Measurements from ENCODE around the gene FOXK2. TPM values are rescaled to one million over a fixed set of nuclear protein-coding genes. Genes with fewer than 3 reads are reported as not detected.

FOXK2 gene
- total RNA-seq, 1 experiment from 2014 or later = 72.0 TPM

- Histone ChIP-seq H3K23me2 (ENCODE audit: insufficient read length, low read depth, low read length, poor library complexity, severe bottlenecking) (no peaks in the 10 kb centered on the region), H3K14ac (ENCODE audit: insufficient read depth, low read length) (no peak overlapping the region), H3K18ac (ENCODE audit: insufficient read length, low read depth, low read length) (no peak overlapping the region), H2BK120ac (ENCODE audit: low read depth, low read length, poor library complexity, severe bottlenecking) (no peak overlapping the region), H2BK12ac (ENCODE audit: insufficient read length, low read depth, low read length) (no peak overlapping the region), H3K79me2 (ENCODE audit: insufficient read depth, low read length) (peaks cover 5% of the 10 kb centered on the region; the same call in 1 of the 2 replicates), H3K9me3 (ENCODE audit: control insufficient read depth, low read depth, low read length) (no peaks in the 10 kb centered on the region), H3T11ph (ENCODE audit: low read length) (no peak overlapping the region), H2BK15ac (ENCODE audit: low read depth, low read length) (no peak overlapping the region), H2BK5ac (ENCODE audit: insufficient read length, low read length) (no peak overlapping the region), H2AFZ (ENCODE audit: low read length) (no peak overlapping the region), H3K9ac (ENCODE audit: extremely low read depth, insufficient read length, low read length) (no peak overlapping the region), H2AK5ac (ENCODE audit: insufficient read length, low read length) (no peak overlapping the region), H3K27ac (ENCODE audit: insufficient read length, low read depth, low read length) (no peak overlapping the region), H3K4me2 (ENCODE audit: insufficient read depth, insufficient read length, low read length) (no peak overlapping the region), H3K23ac (ENCODE audit: insufficient read length, low read depth, low read length) (no peak overlapping the region), H4K20me1 (ENCODE audit: control insufficient read depth, insufficient read depth, insufficient read length) (peaks cover 2% of the 10 kb centered on the region), H4K91ac (ENCODE audit: insufficient read length, low read depth, low read length) (no peak overlapping the region), H3K4me1 (ENCODE audit: insufficient read depth, low read length) (no peaks in the 10 kb centered on the region), H4K5ac (ENCODE audit: insufficient read length, low read depth, low read length) (no peak overlapping the region), H3K27me3 (ENCODE audit: insufficient read depth, low read length) (no peaks in the 10 kb centered on the region), H2BK20ac (ENCODE audit: low read depth, low read length, poor library complexity, severe bottlenecking) (no peak overlapping the region), H3K79me1 (ENCODE audit: insufficient read depth, low read depth, low read length, poor library complexity, severe bottlenecking) (peaks cover 15% of the 10 kb centered on the region), H3K4ac (ENCODE audit: low read depth, low read length) (no peak overlapping the region), H4K8ac (replicated peaks; ENCODE audit: insufficient read length, low read depth, low read length) (no peak overlapping the region), H3K56ac (ENCODE audit: insufficient read length, low read depth, low read length) (no peak overlapping the region)
- no peak for DNase-seq
- no CpG with 5 or more reads among the region's 6 CpGs for WGBS (ENCODE audit: extremely low coverage, insufficient read length, low lambda C conversion rate)
- Mint-ChIP-seq H3K9me3 (no peaks in the 10 kb centered on the region), H3K4me3 (no peak overlapping the region), H3K27ac (peak overlapping the region in 2 of 3 experiments; percentile 12 to 19; a peak in 4 of 7 replicates), H3K27me3 (ENCODE audit: low read depth) (no peaks in the 10 kb centered on the region; the same call in 1 of the 2 replicates), H3K4me1 (peaks cover 2 to 3% of the 10 kb centered on the region in 2 experiments), H3K36me3 (ENCODE audit: insufficient read depth in 1 of 3, low read depth in 3 of 3) (peaks cover 39 to 78% (median 70%) of the 10 kb centered on the region in 3 experiments; a peak in 6 of 7 replicates)
- TF ChIP-seq CTCF (conservative IDR thresholded peaks at IDR 0.05) = no peak
Observed at GRCh38 chr17:82571855-82572254, 52.3 kb downstream of the FOXK2 start.

Measured in H9 (cell line).